DMS 273 treated with DMSO at 0.1 percent for 48 hours (cell line): Measurements from ENCODE around the gene DPP6.
A peak's percentile ranks its signal among the peaks of the same experiment; 100 is the strongest.

Experiments used
- DNase-seq: peaks from one replicate; lab custom pipeline; 2025; lab: John Stamatoyannopoulos, UW

DPP6 gene

GRCh38 chr7:154709840-154710520 is 657.8 kb downstream of the DPP6 start:
- no peak for DNase-seq

DNA sequence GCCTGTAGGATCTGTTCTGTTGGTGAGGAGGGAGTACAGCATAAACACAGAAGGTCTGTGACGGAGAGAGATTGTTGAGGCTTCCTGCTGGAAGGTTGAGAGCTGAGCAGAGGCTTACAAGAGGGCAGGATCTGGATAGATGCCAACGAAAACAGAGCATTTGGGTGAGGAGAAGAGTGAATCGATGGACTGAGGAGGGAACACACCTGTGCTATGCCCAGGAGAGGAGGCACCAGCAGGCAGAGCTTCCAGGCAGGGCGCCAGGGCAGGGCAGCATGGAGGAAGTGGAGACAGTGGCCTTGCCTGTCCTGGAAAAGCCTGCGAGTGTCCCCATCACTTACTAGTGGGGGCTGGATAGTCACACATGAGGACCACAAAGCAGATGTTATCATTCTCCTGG is 667.8 kb downstream of the DPP6 start:
- no peak for DNase-seq

DNA sequence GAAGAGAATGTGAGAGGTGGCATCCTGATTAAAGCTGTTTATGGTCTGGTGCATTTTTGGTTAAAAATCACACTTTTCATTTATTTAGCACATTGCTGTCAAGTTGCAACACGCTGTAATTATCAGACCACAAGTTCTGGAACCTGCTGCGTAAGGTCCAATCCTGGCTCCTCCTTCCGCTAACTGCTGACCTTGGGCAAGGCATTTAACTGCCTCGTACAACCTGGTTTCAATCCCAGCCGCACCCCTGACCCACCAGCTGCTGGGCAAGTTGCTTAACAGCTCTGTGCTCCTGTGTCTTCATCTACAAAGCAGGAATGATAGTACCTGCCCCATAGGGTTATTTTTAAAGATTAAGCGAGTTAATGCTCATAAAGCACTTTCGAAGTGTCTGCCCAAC is 668.9 kb downstream of the DPP6 start:
- DNase-seq: no peak

DNA sequence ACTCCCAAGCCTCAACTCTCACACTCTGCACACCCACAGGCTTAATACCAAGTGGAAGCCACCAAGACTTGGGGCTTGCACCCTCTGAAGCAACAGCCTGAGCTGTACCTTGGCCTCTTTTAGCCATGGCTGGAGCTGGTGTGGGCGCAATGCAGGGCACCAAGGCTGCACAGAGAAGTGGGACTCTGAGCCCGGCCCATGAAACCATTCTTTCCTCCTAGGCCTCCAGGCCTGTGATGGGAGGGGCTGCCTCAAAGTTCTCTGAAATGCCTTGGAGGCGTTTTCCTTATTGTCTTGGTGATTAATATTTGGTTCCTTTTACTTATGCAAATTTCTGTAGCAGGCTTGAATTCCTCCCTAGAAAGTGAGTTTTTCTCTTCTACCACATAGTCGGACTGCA is 674.2 kb downstream of the DPP6 start:
- no peak for DNase-seq

GRCh38 chr7:154729056-154729455 is 676.9 kb downstream of the DPP6 start:
- DNase-seq: no peak

GRCh38 chr7:154735766-154736165 is 683.6 kb downstream of the DPP6 start:
- no peak for DNase-seq

GRCh38 chr7:154736389-154736788 is 684.2 kb downstream of the DPP6 start:
- no peak for DNase-seq

GRCh38 chr7:154738216-154738615 is 686.0 kb downstream of the DPP6 start:
- no peak for DNase-seq

DNA sequence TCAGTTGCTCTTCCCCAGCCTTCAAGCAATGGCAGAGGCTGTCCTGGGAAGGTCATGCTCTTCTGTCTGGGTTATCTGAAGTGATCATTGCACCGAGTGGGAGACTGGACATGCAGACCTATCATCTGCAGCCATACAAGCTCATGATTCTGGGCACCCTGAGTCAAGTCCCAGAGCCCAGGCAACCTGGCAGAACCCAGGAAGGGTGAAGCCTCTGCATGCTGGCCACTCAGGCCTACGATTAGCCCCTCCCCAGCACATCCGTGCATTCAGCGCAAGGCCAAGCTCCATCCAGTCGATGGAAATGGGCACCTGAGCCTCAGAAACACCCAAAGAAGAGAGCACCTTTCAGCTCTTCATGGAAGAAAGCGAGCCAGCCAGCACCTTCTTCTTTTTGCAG is 688.9 kb downstream of the DPP6 start:
- DNase-seq: no peak

DNA sequence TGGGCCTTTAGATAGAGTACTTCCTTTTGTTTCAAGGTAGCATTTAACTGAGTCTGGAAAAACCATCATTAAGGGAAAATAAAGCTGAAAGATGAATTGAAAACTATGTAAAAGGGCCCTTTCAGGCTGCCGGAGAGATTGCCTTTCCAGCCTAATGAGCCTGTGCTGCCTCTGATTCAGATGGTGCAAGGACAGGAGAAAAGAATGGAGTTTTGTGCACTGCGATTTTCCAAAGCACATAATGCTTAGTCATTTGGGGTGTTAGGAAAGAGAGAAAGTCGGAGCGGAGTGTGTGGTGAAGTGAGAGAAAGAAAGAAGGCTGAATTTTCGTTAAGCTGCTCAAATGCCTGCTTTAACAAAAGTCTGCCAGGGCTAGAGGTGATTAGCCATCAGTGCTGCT is 691.0 kb downstream of the DPP6 start:
- no peak for DNase-seq

GRCh38 chr7:154744256-154744860 is 692.2 kb downstream of the DPP6 start:
- peak; percentile 64 for DNase-seq

GRCh38 chr7:154744861-154745258 is 692.7 kb downstream of the DPP6 start:
- peak; percentile 28 for DNase-seq

- no peak for DNase-seq
Observed at GRCh38 chr7:154746571-154747360, 694.6 kb downstream of the DPP6 start.

DNA sequence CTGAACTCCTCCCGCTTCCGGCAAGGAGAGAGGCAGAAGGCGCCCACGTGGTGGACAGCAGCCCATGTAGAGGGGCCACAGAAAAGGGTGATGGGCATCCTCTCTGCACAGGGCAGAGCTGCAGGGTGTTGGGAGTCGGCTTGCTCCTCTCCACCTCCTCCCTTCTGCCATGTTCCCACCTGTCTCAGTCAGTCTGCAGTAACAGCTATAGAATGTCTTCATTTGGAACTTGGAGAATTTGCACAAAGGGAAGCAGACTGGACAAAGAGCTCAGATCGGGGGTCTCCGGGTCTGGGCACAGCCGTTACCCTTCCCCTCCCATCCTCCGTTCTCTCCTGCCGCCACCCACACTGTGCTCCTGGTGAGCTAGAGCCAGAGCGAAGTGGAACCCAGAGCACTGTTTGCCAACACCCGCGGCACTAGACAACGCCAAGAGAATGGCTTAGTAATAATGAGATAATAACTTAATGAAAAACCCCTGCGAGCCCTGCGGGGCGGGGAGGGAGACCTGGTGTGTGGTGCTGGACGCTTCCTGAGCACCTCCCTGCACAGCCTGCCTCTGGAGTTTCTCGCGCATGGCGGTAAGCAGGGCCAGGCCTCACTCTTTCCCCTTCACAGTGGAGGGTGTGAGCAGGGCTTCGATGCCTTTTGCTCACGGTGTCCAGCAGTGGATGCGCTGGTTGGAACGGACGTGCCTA is 696.0 kb downstream of the DPP6 start:
- DNase-seq: no peak

- no peak for DNase-seq
Observed at GRCh38 chr7:154750353-154750801, 698.2 kb downstream of the DPP6 start.

- DNase-seq: no peak
Observed at GRCh38 chr7:154753226-154753625, 701.0 kb downstream of the DPP6 start.

- no peak for DNase-seq
Observed at GRCh38 chr7:154757756-154758155, 705.6 kb downstream of the DPP6 start.

- DNase-seq: no peak
Observed at GRCh38 chr7:154759989-154760388, 707.8 kb downstream of the DPP6 start.

DNA sequence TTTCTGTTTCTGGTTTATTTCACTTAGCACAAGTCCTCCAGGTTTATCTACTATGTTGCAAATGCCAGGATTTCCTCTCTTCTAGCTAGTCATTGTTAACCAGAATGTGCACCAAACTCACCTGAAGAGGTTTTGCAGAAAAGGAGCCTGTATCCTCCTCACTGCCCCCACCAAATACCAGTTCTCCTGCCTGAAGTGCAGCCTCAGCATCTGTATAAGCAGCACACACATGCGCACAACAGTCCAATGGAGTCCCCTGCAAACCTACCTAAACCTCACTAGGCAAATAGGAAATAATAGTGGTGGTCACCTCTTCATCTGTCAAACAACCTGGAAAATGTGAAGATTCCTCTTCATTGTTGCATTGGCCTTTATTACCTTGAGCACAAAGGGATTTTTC is 712.9 kb downstream of the DPP6 start:
- no peak for DNase-seq

DNA sequence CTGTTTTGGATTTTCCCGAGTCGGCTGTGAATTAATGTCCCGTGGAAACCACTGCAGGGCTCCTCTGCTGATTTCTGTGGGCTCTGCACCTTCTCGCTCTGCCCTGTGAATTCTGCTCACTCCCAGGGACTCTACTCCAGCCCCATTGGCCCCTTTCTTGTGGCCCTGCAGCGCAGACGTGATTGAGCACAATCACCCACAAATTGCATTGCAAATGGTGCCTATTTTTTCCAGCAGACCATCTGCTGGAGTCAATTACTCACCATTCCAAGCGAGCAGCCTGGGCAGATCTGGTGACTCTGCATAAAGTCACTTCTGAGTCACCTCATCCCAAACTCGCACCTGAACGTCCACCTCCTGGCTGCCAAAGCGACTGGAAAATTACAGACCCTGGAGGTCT is 714.9 kb downstream of the DPP6 start:
- DNase-seq: peak; percentile 83

DNA sequence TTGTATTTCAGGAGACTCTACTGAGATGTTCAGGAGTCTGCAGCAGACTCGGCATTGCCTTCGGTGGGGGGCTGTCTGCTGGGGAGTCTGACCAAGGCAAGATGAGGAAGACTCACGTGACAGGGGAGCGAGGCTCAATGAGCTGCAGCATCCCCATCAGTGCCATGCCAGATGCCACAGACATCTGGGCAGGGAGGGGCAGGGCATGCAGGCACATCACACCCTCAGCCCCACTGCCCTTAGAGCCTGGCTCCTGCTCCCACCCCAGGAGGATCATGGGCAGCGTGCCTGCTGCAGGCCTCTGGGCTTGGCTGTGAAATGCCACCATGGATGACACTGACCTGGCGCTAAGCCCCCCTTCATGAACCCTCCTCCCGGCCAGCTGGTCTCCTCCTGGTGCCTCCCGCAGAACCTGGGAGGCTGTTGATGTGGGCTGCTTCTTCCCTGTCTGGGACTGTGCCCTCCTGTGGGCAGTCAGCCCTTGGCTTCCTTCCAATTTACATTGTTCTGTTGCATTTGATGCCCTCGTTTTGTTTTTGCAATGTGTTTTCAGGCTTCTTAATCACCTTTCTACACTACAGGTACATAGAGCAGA is 715.7 kb downstream of the DPP6 start:
- peak; percentile 81 for DNase-seq

DNA sequence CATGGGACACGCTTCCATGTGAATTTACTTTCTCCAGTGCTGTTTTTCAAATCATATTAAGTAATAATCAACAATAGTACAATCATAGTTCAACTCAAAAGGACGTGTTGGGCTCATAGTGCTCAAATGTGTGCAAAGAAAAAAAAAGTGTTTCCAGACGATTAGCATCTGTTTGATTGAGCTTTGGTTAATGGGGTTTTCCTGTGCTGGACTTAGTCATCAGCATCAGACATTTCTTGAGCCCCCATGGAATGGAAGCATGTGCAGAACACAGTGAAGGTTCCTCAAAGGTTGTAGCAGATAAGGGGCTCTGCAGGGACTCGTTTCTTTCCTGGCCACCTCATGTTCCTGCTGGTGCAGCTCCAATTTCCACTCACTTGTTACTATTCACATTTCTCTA is 716.8 kb downstream of the DPP6 start:
- DNase-seq: no peak
